CD4-positive, alpha-beta T cell treated with Interferon gamma for 1 hour (primary cell): Measurements from ENCODE around the gene GRM8.

Experiments used
- DNase-seq: peaks from one replicate; pipeline ENCODE4 v3.0.0-alpha.2; 2020

Gene GRM8

GRCh38 chr7:126803990-126804389, 448.8 kb downstream of the GRM8 start:
- no peak for DNase-seq

- no peak for DNase-seq
Measured at GRCh38 chr7:126803060-126803665, 449.6 kb downstream of the GRM8 start.

DNA sequence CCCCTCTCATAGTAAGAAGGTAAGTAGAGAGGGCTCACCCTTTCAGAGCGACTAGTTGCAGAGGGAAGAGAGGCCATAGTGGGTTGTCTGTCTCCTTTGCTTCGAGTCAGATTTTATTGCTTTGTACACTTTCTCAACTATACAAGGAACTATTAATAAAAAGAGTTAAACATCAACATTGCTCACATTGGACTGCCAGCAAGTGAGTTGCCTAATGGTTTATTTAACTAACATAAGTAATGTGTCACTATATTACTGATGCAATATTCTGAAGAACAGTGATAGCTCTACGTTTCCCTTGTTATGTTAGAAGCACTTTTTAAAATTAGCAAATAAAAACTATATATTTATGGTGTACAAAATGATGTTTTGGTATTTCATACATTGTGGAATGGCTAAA, 451.0 kb downstream of the GRM8 start:
- DNase-seq, result no peak

DNA sequence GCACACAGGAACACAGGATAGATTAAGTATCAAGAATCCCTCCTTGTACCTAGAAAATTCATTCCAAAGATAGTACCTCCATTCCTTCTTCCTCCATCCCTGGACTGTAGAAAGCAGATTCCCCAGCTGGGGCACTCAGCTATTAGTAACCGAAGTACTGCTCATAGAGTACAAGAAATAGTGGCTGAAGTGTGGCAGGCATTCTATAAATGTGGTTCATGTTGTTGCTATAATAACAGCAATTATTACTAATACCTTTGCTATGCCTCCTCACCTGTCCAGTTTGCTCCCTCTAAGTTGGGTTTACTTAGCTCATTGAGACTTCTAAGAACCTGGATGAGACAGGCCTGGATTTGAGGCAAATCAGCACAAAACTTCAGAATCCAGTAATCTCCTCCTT, 453.2 kb downstream of the GRM8 start:
- DNase-seq, result no peak

- DNase-seq, result no peak
Measured at GRCh38 chr7:126792521-126792920, 460.2 kb downstream of the GRM8 start.

- DNase-seq, result no peak
Measured at GRCh38 chr7:126791306-126791705, 461.4 kb downstream of the GRM8 start.

- DNase-seq, result no peak
Measured at GRCh38 chr7:126790763-126791162, 462.0 kb downstream of the GRM8 start.

GRCh38 chr7:126783613-126784012, 469.1 kb downstream of the GRM8 start:
- no peak for DNase-seq

GRCh38 chr7:126780993-126781392, 471.7 kb downstream of the GRM8 start:
- no peak for DNase-seq

DNA sequence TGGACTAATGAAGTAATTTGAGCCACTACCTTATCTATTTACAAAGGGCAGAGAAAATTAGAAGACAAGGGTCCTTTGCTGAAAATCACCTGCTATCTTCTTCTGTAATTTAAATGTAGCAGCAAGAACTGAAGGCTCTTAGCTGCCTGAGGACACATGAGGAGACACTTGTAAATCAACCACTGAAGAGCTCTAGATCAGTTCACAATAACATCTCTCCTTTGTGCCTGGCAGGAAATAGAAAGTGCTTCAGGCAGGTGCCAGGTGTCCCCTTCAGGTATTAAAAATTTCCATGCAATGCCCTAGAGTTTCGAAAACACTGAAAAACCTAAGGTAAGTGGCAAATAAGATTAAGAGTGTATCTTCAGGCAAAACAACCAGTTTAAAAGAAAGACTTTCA, 474.6 kb downstream of the GRM8 start:
- no peak for DNase-seq

GRCh38 chr7:126776498-126776897, 476.2 kb downstream of the GRM8 start:
- no peak for DNase-seq

DNA sequence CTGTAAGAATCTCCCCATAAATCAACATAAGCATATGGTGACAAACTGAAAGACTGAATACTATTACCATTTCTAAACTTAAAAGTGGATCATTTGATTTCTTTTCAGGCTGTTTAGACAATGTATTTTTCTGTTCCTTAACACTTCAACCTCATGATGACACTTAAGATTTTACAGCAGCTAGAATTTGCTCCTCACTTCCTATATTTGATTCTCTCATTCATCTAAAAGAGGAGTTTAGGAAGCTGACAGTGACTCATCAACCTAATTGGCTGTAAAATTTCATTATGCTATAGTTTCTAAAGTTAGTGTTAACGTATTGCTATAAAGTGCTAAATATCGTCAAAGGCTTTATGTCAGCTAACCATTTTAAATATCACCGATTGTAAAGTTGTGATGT, 478.7 kb downstream of the GRM8 start:
- no peak for DNase-seq

DNA sequence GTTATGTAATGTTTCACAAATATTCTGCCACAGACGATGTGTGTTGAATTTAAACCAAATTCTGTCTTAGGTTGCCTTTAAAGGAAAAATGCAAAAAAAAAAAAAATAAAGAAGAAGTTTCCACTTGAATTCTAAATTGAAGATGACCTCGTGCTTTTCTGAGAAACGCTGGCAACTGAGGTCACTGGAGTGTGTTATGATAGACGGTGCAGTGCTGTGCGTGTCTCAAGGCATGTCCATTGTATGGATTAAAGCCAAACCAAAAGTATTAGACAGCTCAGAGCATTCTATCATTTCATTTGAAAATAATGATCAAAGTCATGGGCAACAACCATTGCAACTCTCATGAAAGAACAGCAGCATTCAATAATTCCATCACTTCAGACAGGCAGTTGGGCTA, 483.9 kb downstream of the GRM8 start:
- DNase-seq, result no peak

- no peak for DNase-seq
Measured at GRCh38 chr7:126760914-126761577, 491.7 kb downstream of the GRM8 start.

- DNase-seq, result no peak
Measured at GRCh38 chr7:126755381-126755780, 497.4 kb downstream of the GRM8 start.

GRCh38 chr7:126750207-126750911, 502.4 kb downstream of the GRM8 start:
- DNase-seq, result no peak

GRCh38 chr7:126728967-126729366, 523.8 kb downstream of the GRM8 start:
- DNase-seq, result no peak

- DNase-seq, result no peak
Measured at GRCh38 chr7:126727930-126728391, 524.8 kb downstream of the GRM8 start.

DNA sequence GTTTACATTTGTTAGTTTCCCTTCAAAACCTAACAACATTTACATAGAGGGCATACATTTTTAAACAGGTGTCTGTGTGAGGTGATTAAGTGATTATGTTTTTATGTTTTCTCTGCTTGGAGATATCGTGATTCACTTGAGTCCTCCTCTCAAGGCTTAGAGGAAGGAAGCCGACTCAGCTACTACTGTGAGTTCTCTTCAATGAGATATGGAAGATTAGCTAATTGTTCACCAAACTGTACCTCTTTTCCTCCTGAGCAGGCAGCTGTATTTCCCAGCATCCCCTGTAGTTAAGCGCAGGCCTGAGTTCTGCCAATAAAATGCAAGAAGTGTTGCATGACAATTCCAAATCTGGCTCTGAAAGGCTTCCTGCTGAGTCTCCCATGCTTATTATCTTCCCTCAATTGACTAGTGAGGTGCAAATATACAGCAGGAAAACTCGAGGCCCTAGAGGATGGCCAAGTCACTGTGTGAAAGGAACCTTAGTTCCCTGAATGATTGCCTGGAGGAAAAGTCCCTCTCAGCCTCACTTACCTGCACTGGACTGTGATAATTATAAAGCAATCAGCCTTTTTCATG, 528.7 kb downstream of the GRM8 start:
- DNase-seq, result no peak

DNA sequence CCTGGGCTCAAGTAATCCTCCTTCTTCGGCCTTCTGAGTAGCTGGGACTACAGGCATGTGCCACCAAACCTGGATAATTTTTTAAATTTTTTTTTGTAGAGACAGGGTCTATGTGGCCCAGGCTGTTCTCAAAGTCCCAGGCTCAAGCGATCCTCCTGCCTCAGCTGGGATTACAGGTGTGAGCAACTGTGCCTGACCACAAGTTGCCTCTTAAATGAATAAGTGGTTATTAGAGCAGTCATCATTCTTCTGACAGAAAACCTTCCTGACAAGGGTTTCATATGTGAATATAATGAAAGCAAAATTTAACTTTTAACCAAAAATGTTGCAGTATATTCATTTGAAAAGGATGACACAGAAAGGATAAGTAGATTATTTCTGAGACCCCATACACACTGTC, 532.5 kb downstream of the GRM8 start:
- DNase-seq, result no peak

DNA sequence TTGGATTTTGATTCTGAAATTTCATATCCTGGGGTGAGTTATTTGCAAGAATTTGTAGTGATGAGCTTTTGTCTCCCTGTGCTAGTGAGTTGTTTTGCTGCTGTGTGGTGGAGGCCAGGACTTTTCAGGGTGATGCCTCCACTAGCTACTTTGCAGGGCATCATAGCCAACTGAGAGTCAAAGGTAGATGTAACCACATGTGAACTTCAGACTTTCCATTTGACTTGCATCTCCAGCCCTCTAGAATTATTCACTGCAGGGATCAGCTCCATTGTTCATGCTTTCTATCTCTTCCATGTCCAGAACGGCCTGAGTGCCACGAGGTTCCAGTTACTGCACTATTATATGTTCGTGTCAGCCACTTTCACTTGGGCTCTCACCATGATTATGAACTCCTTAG, 534.3 kb downstream of the GRM8 start:
- DNase-seq, result no peak

DNA sequence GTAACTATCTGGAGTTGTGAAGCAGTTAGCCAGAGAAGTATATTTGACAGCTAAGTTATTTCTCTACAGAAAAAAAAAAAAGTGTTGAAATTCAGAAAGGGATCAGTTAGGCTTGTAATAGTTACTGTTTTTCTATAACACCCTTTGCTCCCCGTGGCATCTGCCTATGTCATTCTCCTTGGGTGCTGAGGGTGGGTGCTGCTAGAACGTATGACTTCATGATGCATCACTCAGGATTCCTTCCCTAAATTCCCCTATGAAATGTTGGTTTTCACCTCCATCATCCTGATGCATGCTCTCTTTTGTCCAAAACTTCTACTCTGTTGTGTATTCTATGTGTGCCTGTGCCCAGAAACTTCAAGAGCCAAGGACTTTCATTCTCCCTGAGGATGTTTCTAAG, 536.4 kb downstream of the GRM8 start:
- DNase-seq, result no peak

DNA sequence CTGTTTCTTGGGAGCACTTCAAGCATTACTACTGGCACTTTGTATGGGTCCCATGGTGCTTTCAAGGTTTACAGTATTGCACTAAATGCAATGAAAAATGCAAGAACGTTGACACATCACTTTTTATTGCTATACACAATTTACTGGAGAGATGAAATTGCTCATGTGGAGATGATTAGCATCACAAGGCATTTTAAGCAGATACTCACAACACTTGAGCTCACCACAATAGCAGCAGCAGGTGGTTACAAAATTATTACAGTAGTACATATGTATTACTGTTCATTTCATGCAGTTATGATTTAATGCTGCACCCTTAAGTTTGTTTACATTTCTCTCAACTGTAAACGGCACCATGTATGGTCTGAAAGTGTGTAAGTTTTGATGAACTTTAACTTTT, 537.7 kb downstream of the GRM8 start:
- no peak for DNase-seq
